Subcutaneous abdominal adipose tissue (tissue), 5 donors: Measurements from ENCODE around the gene GNG14.
"Not testable (repeated sequence)": the region's sequence is repeated elsewhere in the genome, so short reads cannot be mapped to it uniquely, and the experiment has no call there.

Source experiments
- H3K27ac ChIP-seq: one replicate; pipeline ENCODE4 v1.7.0; 2013; ENCODE audit warnings: low read depth, mild to moderate bottlenecking, inconsistent platforms, low read length, moderate library complexity
- H3K27me3 ChIP-seq, 5 donors: one replicate each; pipeline ENCODE4 v1.7.0; 2013; ENCODE audit warnings: low read length in 5 of 5, inconsistent platforms in 1 of 5; ENCODE audit not compliant: control insufficient read depth in 5 of 5, insufficient read depth in 4 of 5
- H3K36me3 ChIP-seq, 5 donors: one replicate each; pipeline ENCODE4 v1.7.0; 2013; ENCODE audit warnings: low read length in 5 of 5; ENCODE audit not compliant: control insufficient read depth in 5 of 5, insufficient read depth in 5 of 5
- H3K4me1 ChIP-seq, 5 donors: one replicate each; pipeline ENCODE4 v1.7.0; 2013; ENCODE audit warnings: low read length in 5 of 5, mild to moderate bottlenecking in 3 of 5, moderate library complexity in 1 of 5; ENCODE audit not compliant: control insufficient read depth in 5 of 5, insufficient read depth in 5 of 5
- H3K4me3 ChIP-seq, 5 donors: one replicate each; pipeline ENCODE4 v1.7.0; 2013; ENCODE audit warnings: low read length in 5 of 5, low read depth in 1 of 5
- H3K9ac ChIP-seq, 5 donors: one replicate each; pipeline ENCODE4 v1.7.0; 2013; ENCODE audit warnings: low read length in 5 of 5, mild to moderate bottlenecking in 4 of 5, moderate library complexity in 3 of 5
- H3K9me3 ChIP-seq, 5 donors: one replicate each; pipeline ENCODE4 v1.7.0; 2013; ENCODE audit warnings: low read length in 5 of 5; ENCODE audit not compliant: control insufficient read depth in 5 of 5
- donor health status: healthy.
- donor health status: healthy.
- donor health status: healthy.
- donor health status: healthy.
- donor health status: healthy.

The GNG14 gene

DNA sequence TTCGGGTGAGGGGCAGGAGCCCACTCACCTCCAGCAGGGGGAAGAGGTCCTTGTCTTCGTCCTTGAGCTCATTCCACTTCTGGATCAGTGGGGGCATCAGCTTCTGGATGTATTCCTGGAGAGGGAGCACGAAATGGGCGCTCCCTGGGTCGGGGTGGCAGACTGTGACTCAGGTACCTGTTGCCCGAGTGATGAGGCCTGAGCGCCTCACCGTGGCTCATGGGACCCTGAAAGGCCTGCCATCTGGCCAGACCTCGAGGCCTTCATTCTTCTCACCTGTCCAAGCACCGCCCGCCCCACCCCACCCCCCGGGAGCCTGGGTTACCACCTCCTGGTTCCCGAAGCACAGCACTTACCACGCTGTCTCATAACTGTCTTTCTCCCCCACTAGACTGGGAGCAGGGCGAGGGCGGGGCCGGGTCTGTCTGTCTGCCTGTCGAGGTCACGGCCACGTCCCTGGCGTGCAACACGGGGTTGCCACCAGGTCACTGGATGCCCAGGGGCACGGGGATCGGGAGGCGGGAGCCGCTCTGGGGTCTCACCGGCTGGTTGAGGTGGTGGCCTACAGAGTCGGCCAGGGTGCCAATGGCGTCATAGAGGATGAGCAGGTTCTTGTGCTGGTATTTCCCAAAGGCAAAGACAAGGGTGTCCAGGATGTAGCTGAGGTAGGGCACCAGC, 18.0 kb downstream of the GNG14 start:
- Histone ChIP-seq H3K27ac (no peak overlapping the region), H3K36me3 (peaks cover 0 to 91% (median 75%) of the 10 kb centered on the region in 5 donors), H3K4me3 (no peak overlapping the region), H3K9ac (no peak overlapping the region), H3K27me3 (no peaks in the 10 kb centered on the region), H3K4me1 (no peaks in the 10 kb centered on the region), H3K9me3 (no peaks in the 10 kb centered on the region)

DNA sequence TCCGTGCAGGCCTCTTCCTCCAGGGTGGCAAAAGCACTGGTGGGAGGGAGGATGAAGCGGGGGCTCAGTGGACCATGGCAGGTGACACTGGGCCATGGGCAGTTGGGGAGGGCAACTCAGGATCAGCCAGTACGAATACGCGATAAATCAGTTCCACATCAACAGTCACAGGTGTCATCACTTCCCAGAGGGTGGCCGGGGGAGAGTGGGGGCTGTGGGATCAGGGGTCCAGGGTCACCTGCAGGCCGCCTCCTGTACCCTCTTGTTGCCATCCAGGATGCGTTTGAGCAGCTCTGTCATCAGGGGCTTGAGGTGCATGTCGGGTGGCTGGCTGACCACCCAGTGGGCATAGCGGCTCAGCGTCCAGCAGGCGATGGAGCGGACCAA, 18.5 kb downstream of the GNG14 start:
- H3K9ac ChIP-seq = no peak overlapping the region
- peaks cover 0 to 90% (median 74%) of the 10 kb centered on the region in 5 donors for H3K36me3 ChIP-seq
- H3K4me1 ChIP-seq = no peaks in the 10 kb centered on the region
- H3K27ac ChIP-seq = no peak overlapping the region
- H3K9me3 ChIP-seq = no peaks in the 10 kb centered on the region
- H3K27me3 ChIP-seq = no peaks in the 10 kb centered on the region
- no peak overlapping the region for H3K4me3 ChIP-seq

DNA sequence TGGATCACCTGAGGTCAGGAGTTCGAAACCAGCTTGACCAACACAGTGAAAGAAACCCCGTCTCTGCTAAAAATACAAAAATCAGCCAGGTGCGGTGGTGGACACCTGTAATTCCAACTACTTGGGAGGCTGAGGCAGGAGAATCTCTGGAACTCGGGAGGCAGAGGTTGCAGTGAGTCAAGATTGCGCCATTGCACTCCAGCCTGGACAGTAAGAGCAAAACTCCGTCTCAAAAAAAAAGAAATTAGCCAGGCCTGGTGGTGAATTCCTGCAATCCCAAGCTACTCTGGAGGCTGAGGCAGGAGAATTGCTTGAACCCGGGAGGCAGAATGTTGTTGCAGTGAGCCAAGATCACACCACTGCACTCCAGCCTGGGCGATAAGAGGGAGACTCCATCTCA, 20.8 kb downstream of the GNG14 start:
- Histone ChIP-seq H3K9ac (no peak overlapping the region), H3K4me1 (no peaks in the 10 kb centered on the region), H3K4me3 (no peak overlapping the region), H3K36me3 (peaks cover 0 to 82% (median 68%) of the 10 kb centered on the region in 5 donors), H3K27me3 (no peaks in the 10 kb centered on the region), H3K27ac (no peak overlapping the region), H3K9me3 (no peaks in the 10 kb centered on the region)

GRCh38 chr19:12711187-12711586, 23.4 kb downstream of the GNG14 start:
- peaks cover 0 to 80% (median 70%) of the 10 kb centered on the region in 5 donors for H3K36me3 ChIP-seq
- no peak overlapping the region for H3K27ac ChIP-seq
- no peaks in the 10 kb centered on the region for H3K27me3 ChIP-seq
- no peak overlapping the region for H3K9ac ChIP-seq
- no peaks in the 10 kb centered on the region for H3K9me3 ChIP-seq
- H3K4me1 ChIP-seq = no peaks in the 10 kb centered on the region
- H3K4me3 ChIP-seq = no peak overlapping the region

DNA sequence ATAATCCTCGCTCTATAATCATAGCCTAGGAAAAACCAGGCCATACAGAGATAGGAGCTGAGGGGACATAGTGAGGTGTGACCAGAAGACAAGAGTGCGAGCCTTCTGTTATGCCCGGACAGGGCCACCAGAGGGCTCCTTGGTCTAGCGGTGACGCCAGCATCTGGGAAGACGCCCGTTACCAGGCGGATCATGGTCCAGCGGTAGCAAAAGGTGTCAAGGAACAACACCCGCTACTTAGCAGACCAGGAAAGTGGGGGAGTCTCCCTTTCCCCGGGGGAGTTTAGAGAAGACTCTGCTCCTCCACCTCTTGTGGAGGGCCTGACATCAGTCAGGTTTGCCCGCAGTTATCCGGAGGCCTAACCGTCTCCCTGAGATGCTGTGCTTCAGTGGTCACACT, 24.3 kb downstream of the GNG14 start:
- H3K4me3 ChIP-seq, H3K4me1 ChIP-seq, H3K27me3 ChIP-seq, H3K27ac ChIP-seq, H3K9me3 ChIP-seq, H3K9ac ChIP-seq: not testable (repeated sequence)
- H3K36me3 ChIP-seq = peaks cover 0 to 79% (median 68%) of the 10 kb centered on the region in 5 donors

DNA sequence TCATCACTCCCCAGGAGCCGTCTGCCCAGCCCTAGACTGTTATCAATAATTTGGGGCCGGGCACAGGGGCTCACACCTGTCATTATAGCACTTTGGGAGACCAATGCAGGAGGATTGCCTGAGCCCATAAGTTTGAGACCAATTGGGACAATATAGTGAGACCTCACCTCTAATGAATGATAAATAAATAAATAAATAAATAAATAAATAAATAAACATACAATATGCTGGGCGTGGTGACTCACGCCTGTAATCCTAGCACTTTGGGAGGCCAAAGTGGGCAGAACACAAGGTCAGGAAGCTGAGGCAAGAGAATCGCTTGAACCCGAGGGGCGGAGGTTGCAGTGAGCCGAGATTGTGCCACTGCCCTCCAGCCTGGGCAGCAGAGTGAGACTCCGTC, 25.5 kb downstream of the GNG14 start:
- peaks cover 0 to 84% (median 74%) of the 10 kb centered on the region in 5 donors for H3K36me3 ChIP-seq
- H3K4me1 ChIP-seq, H3K27ac ChIP-seq, H3K9me3 ChIP-seq, H3K4me3 ChIP-seq, H3K27me3 ChIP-seq, H3K9ac ChIP-seq: not testable (repeated sequence)

GRCh38 chr19:12715102-12715501, 27.3 kb downstream of the GNG14 start:
- Histone ChIP-seq H3K27ac (no peak overlapping the region), H3K27me3 (no peaks in the 10 kb centered on the region), H3K4me3 (no peak overlapping the region), H3K9me3 (no peaks in the 10 kb centered on the region), H3K36me3 (peaks cover 0 to 75% (median 70%) of the 10 kb centered on the region in 5 donors), H3K4me1 (peaks cover 0 to 4% (median under 1%) of the 10 kb centered on the region in 5 donors), H3K9ac (no peak overlapping the region)

DNA sequence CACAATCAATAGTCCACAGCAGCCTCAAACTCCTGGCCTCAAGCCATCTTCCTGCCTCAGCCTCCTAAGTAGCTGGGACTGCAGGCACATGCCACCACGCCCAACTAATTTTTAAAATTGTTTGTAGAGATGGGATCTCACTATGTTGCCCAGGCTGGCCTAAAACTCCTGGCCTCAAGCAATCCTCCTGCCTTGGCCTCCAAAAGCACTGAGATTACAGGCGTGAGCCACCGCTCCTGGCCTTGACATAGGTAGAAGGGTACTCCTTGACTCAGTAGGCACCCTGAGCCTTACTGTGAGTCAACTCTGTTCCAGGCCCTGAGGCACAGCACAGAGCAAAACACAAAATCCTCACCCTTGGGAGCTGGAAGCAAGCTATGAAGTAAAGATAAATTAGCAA, 28.1 kb downstream of the GNG14 start:
- Histone ChIP-seq H3K36me3 (peaks cover 0 to 68% (median 62%) of the 10 kb centered on the region in 5 donors), H3K27ac (no peak overlapping the region), H3K4me1 (peaks cover 3 to 12% (median 9%) of the 10 kb centered on the region in 5 donors), H3K27me3 (no peaks in the 10 kb centered on the region), H3K9me3 (no peaks in the 10 kb centered on the region), H3K4me3 (no peak overlapping the region), H3K9ac (no peak overlapping the region)

GRCh38 chr19:12720296-12720695, 32.5 kb downstream of the GNG14 start:
- H3K36me3 ChIP-seq = peaks cover 0 to 33% (median 28%) of the 10 kb centered on the region in 5 donors
- H3K27me3 ChIP-seq = no peaks in the 10 kb centered on the region
- H3K9me3 ChIP-seq = no peaks in the 10 kb centered on the region
- peaks cover 12 to 40% (median 35%) of the 10 kb centered on the region in 5 donors for H3K4me1 ChIP-seq
- peak overlapping the region; percentile 48 to 98 (median 96) for H3K9ac ChIP-seq
- H3K4me3 ChIP-seq = peak overlapping the region; percentile 35 to 78 (median 75)
- H3K27ac ChIP-seq = peak overlapping the region; percentile 92

DNA sequence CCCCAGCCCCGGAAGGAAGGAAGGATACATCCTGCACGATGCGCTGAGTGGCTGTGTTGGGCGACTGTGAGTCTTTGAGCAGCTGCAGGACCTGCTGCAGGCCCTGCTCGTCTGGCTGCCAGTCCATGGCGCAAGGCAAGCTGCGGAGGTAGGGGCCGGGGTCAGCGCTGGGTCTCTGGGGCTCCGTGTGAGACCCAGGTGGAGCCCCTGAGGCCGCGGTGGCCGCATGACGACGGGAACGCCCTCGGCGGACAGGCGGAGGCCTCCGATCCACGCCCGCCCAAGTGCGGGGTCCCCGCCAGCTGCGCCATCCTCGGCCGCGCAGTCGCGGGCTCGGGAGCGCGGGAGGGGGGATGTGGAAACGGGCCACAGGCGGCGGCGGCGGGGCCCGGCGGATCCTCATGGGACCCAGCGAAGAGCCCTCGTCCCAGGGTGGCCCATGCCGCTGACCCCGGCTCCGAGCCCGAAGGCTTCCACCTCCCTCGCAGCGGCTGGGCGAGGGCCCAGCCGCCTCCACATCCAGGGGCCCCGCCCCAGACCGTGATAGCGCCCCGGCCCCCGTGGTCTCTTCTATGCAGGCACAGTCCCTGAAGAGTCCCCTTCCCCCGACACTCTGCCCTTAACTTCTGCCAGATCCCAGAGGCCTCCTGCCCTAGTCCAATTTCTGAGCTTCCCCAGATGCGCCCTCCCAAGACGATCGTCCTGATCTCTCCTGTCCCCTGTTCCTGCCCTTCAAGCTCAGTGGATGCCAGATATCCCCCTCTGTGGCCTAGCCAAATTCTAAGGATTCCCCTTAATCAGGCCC, 33.3 kb downstream of the GNG14 start:
- H3K27ac ChIP-seq = peak overlapping the region; percentile 92
- H3K36me3 ChIP-seq = peaks cover 0 to 26% (median 21%) of the 10 kb centered on the region in 5 donors
- H3K9me3 ChIP-seq = no peaks in the 10 kb centered on the region
- no peaks in the 10 kb centered on the region for H3K27me3 ChIP-seq
- peak overlapping the region; percentile 66 to 98 (median 96) for H3K9ac ChIP-seq
- H3K4me1 ChIP-seq = peaks cover 12 to 40% (median 35%) of the 10 kb centered on the region in 5 donors
- H3K4me3 ChIP-seq = peak overlapping the region; percentile 71 to 89 (median 78)
